Neural progenitor cell (in vitro differentiated cells): ENCODE data around the gene ADAMTS6.

ENCODE experiments used
- CTCF ChIP-seq: fragments of 200-600 bp; sonication (generic); IDR thresholded peaks from 2 replicates; pipeline ENCODE4 v1.5.1; 2017; ENCODE audit warnings: antibody characterized with exemption, mild to moderate bottlenecking
- EZH2 ChIP-seq: fragments of 200-600 bp; sonication (generic); IDR thresholded peaks from 2 replicates; pipeline ENCODE4 v1.6.1; 2017; ENCODE audit warnings: antibody characterized with exemption, mild to moderate bottlenecking, moderate library complexity

DNA sequence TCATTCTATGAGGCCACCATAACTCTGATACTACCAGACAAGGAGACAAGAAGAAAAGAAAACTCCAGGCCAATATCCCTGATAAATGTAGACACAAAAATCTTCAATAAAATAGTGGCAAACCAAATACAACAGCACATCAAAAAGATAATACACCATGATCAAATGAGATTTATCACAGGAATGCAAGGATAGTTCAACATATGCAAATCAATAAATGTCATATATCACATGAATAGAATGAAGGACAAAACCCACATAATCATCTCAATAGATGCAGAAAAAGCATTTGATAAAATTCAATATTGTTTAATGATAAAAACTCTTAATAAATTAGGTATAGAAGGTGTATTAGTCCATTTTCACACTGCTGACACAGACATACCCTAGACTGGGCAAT lies 139.9 kb downstream of the ADAMTS6 start:
- TF ChIP-seq CTCF (no peak), EZH2 (no peak)
